Thymus (tissue), 11 donors: ENCODE data around the gene LRP1B. TPM values are rescaled to one million over a fixed set of nuclear protein-coding genes. Genes with fewer than 3 reads are reported as not detected.

Source experiments
- DNase-seq, 9 donors: peaks; one replicate each; pipeline ENCODE4 v3.0.0-alpha.2; 2013; ENCODE audit warnings: low spot score in 9 of 9, low read depth in 6 of 9, missing footprints in 1 of 9
- H3K27ac ChIP-seq, 2 donors: one replicate each; pipeline ENCODE4 v1.5.1; 2013; ENCODE audit warnings: control low read depth in 1 of 2, low read depth in 1 of 2, low read length in 1 of 2, mild to moderate bottlenecking in 1 of 2, moderate library complexity in 1 of 2
- H3K27me3 ChIP-seq, 2 donors: one replicate each; pipeline ENCODE4 v1.5.1; 2013; ENCODE audit warnings: low read length in 1 of 2; ENCODE audit not compliant: control insufficient read depth in 2 of 2, insufficient read depth in 1 of 2
- H3K36me3 ChIP-seq, 2 donors: one replicate each; pipeline ENCODE4 v1.5.1; 2013; ENCODE audit warnings: low read length in 1 of 2, mild to moderate bottlenecking in 1 of 2, moderate library complexity in 1 of 2; ENCODE audit not compliant: control insufficient read depth in 2 of 2, insufficient read depth in 2 of 2
- H3K4me1 ChIP-seq, 2 donors: one replicate each; pipeline ENCODE4 v1.5.1; 2013; ENCODE audit warnings: low read length in 2 of 2; ENCODE audit not compliant: control insufficient read depth in 2 of 2, insufficient read depth in 2 of 2
- H3K4me3 ChIP-seq, 2 donors: one replicate each; pipeline ENCODE4 v1.5.1; 2013; ENCODE audit warnings: low read length in 2 of 2, control low read depth in 1 of 2, mild to moderate bottlenecking in 1 of 2
- H3K9me3 ChIP-seq, 2 donors: one replicate each; pipeline ENCODE4 v1.5.1; 2013; ENCODE audit warnings: low read length in 1 of 2, mild to moderate bottlenecking in 1 of 2; ENCODE audit not compliant: control insufficient read depth in 2 of 2, insufficient read depth in 1 of 2
- WGBS: extraction: QIAGEN DNeasy Blood & Tissue Kit; methylation state at CpG from one replicate; pipeline ENCODE4 v1.1.7; 2013; 5-methylcytosine and 5-hydroxymethylcytosine counted together
- polyA plus RNA-seq: library from polyadenylated mRNA; stranded (reverse); fragments of 200-250 nt; gene quantifications from one replicate; pipeline ENCODE4 v1.2.3, GENCODE V29; 2013
- total RNA-seq: library from RNA; stranded (reverse); fragments of 120-200 nt; gene quantifications from one replicate; pipeline ENCODE4 v1.2.4, GENCODE V29; 2013
- donor health status: healthy.

The LRP1B gene
- total and polyA plus RNA-seq, 2 donors: 0.18 to 0.28 TPM

GRCh38 chr2:140257692-140258300, 1873.0 kb downstream of the LRP1B start:
- H3K27me3 ChIP-seq: no peaks in the 10 kb centered on the region
- no peak for DNase-seq
- H3K36me3 ChIP-seq: no peaks in the 10 kb centered on the region
- no peak overlapping the region for H3K27ac ChIP-seq
- WGBS: 63% methylated on average over 2 of the region's 2 CpGs
- no peaks in the 10 kb centered on the region for H3K9me3 ChIP-seq
- H3K4me3 ChIP-seq: no peak overlapping the region
- no peaks in the 10 kb centered on the region for H3K4me1 ChIP-seq

GRCh38 chr2:140256080-140256479, 1874.7 kb downstream of the LRP1B start:
- 53% methylated on average over 3 of the region's 3 CpGs for WGBS
- DNase-seq: no peak

GRCh38 chr2:140249821-140250220, 1881.0 kb downstream of the LRP1B start:
- H3K4me3 ChIP-seq: no peak overlapping the region
- H3K27ac ChIP-seq: no peak overlapping the region
- H3K9me3 ChIP-seq: no peaks in the 10 kb centered on the region
- no peaks in the 10 kb centered on the region for H3K27me3 ChIP-seq
- H3K4me1 ChIP-seq: no peaks in the 10 kb centered on the region
- WGBS: 85% methylated on average over 4 of the region's 4 CpGs
- H3K36me3 ChIP-seq: no peaks in the 10 kb centered on the region
- no peak for DNase-seq

More at GRCh38 chr2:140256080-140256479, 1874.7 kb downstream of the LRP1B start:
- Histone ChIP-seq H3K9me3 (no peaks in the 10 kb centered on the region), H3K27me3 (no peaks in the 10 kb centered on the region), H3K27ac (no peak overlapping the region), H3K4me3 (no peak overlapping the region), H3K36me3 (no peaks in the 10 kb centered on the region), H3K4me1 (no peaks in the 10 kb centered on the region)

- no peak overlapping the region for H3K4me3 ChIP-seq
- H3K4me1 ChIP-seq: no peaks in the 10 kb centered on the region
- no peaks in the 10 kb centered on the region for H3K27me3 ChIP-seq
- H3K36me3 ChIP-seq: no peaks in the 10 kb centered on the region
- DNase-seq: no peak
- 86% methylated on average over 2 of the region's 2 CpGs for WGBS
- H3K27ac ChIP-seq: no peak overlapping the region
- H3K9me3 ChIP-seq: no peaks in the 10 kb centered on the region
Measured at GRCh38 chr2:140248623-140249022, 1882.2 kb downstream of the LRP1B start.

GRCh38 chr2:140247451-140248195, 1883.2 kb downstream of the LRP1B start:
- H3K9me3 ChIP-seq: no peaks in the 10 kb centered on the region
- H3K27me3 ChIP-seq: no peaks in the 10 kb centered on the region
- no peaks in the 10 kb centered on the region for H3K36me3 ChIP-seq
- H3K4me1 ChIP-seq: no peaks in the 10 kb centered on the region
- WGBS: 89% methylated on average over 4 of the region's 4 CpGs
- H3K4me3 ChIP-seq: no peak overlapping the region
- no peak for DNase-seq
- H3K27ac ChIP-seq: no peak overlapping the region

- no peak for DNase-seq
- H3K27ac ChIP-seq: no peak overlapping the region
- no peaks in the 10 kb centered on the region for H3K36me3 ChIP-seq
- WGBS: 85% methylated on average over 1 of the region's 1 CpG
- H3K27me3 ChIP-seq: no peaks in the 10 kb centered on the region
- no peaks in the 10 kb centered on the region for H3K9me3 ChIP-seq
- H3K4me3 ChIP-seq: no peak overlapping the region
- H3K4me1 ChIP-seq: no peaks in the 10 kb centered on the region
Measured at GRCh38 chr2:140246957-140247356, 1883.9 kb downstream of the LRP1B start.

- WGBS: 93% methylated on average over 1 of the region's 1 CpG
- H3K4me3 ChIP-seq: no peak overlapping the region
- H3K9me3 ChIP-seq: no peaks in the 10 kb centered on the region
- H3K4me1 ChIP-seq: no peaks in the 10 kb centered on the region
- no peak overlapping the region for H3K27ac ChIP-seq
- H3K27me3 ChIP-seq: no peaks in the 10 kb centered on the region
- DNase-seq: no peak
- H3K36me3 ChIP-seq: no peaks in the 10 kb centered on the region
Measured at GRCh38 chr2:140246058-140246457, 1884.8 kb downstream of the LRP1B start.

GRCh38 chr2:140242889-140243288, 1887.9 kb downstream of the LRP1B start:
- Histone ChIP-seq H3K27me3 (no peaks in the 10 kb centered on the region), H3K9me3 (no peaks in the 10 kb centered on the region), H3K4me3 (no peak overlapping the region), H3K4me1 (no peaks in the 10 kb centered on the region), H3K27ac (no peak overlapping the region), H3K36me3 (no peaks in the 10 kb centered on the region)
- 98% methylated on average over 1 of the region's 1 CpG for WGBS
- DNase-seq: no peak

GRCh38 chr2:140234116-140234515, 1896.7 kb downstream of the LRP1B start:
- Histone ChIP-seq H3K4me3 (no peak overlapping the region), H3K27ac (no peak overlapping the region), H3K27me3 (no peaks in the 10 kb centered on the region), H3K36me3 (no peaks in the 10 kb centered on the region), H3K9me3 (no peaks in the 10 kb centered on the region), H3K4me1 (no peaks in the 10 kb centered on the region)
- DNase-seq: no peak
- 86% methylated on average over 3 of the region's 3 CpGs for WGBS
